Spleen (tissue), 7 donors: ENCODE results near the gene CRB3.

Experiments
- POLR2AphosphoS5 ChIP-seq, 3 donors: sonication (generic); formaldehyde crosslinking; IDR thresholded peaks; one replicate each; pipeline ENCODE4 v1.5.1; 2017; ENCODE audit warnings: antibody characterized with exemption in 3 of 3
- TF ChIP-seq, protein P1 (sequence below), 11 experiments: fragments of 200-600 bp in 7 of 11; fragments of 450-650 bp in 4 of 11; sonication (generic) in 4 of 11; IDR thresholded peaks in 8 of 11; conservative IDR thresholded peaks in 3 of 11; 1 replicate in 7 of 11; 2 replicates in 4 of 11; pipeline versions ENCODE4 v1.4.0 to v1.8.0; 2016 to 2021; ENCODE audit warnings: antibody characterized with exemption in 11 of 11, inconsistent platforms in 4 of 11, mild to moderate bottlenecking in 1 of 11
- donor health status: DM: no; HTN: no; CAD: no; lungs with moderate emphysema.
- donor health status: DM: no; HTN: no; CAD: no.
- donor health status: DM: no; HTN: no; CAD: no.

DNA sequence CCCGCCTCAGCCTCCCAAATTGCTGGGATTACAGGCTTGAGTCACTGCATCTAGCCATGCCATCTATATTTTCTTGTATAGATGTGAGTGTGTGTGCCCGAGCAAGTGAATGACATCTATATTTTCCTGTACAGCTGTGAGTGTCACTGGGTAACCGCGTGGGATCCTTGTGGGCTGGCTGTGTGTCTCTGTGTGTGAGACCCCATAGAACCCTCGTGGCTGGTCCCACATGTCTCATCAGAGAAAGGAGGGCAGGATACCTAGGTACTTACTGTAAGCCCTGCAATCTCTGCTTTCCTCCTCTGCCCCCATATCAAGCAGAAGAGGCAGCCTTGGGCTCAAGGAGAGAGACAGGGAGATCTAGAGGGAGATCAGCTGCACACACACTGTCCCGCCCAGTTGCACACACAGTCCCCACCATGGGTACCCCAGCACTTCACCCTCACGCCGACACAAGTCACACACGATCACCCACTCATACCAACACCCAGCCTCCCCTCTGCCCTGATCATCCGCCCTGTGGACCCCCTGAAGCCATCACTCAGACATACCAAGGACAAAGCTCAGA is 16.9 kb downstream of the CRB3 start:
- TF ChIP-seq, protein P1, sequence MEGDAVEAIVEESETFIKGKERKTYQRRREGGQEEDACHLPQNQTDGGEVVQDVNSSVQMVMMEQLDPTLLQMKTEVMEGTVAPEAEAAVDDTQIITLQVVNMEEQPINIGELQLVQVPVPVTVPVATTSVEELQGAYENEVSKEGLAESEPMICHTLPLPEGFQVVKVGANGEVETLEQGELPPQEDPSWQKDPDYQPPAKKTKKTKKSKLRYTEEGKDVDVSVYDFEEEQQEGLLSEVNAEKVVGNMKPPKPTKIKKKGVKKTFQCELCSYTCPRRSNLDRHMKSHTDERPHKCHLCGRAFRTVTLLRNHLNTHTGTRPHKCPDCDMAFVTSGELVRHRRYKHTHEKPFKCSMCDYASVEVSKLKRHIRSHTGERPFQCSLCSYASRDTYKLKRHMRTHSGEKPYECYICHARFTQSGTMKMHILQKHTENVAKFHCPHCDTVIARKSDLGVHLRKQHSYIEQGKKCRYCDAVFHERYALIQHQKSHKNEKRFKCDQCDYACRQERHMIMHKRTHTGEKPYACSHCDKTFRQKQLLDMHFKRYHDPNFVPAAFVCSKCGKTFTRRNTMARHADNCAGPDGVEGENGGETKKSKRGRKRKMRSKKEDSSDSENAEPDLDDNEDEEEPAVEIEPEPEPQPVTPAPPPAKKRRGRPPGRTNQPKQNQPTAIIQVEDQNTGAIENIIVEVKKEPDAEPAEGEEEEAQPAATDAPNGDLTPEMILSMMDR (IDR thresholded peaks at IDR 0.05 in 8 of 11, conservative IDR thresholded peaks at IDR 0.05 in 3 of 11) = no peak
- TF ChIP-seq POLR2AphosphoS5 (IDR thresholded peaks at IDR 0.05) = no peak
